HEK293T (cell line): ENCODE data around the gene TMTC2.

Experiments used
- CTCF ChIA-PET: fragments of 350-600 bp; formaldehyde crosslinking; extraction: SDS; loops from one replicate; lab custom pipeline; 2021; ENCODE audit warnings: antibody characterized with exemption, inconsistent platforms; lab: Yijun Ruan, JAX
- POLR2A ChIA-PET: fragments of 350-600 bp; formaldehyde crosslinking; extraction: SDS; loops from one replicate; lab custom pipeline; 2020; ENCODE audit warnings: antibody characterized with exemption, inconsistent platforms; lab: Yijun Ruan, JAX
- DNase-seq: peaks from one replicate; pipeline ENCODE4 v3.0.0; 2012; ENCODE audit warnings: mixed read lengths; ENCODE audit errors: extremely low spot score
- ARNT ChIP-seq: fragments of 450-650 bp; IDR thresholded peaks from 2 replicates; pipeline ENCODE4 v1.6.1; 2017; ENCODE audit warnings: mild to moderate bottlenecking
- BHLHE40 ChIP-seq: fragments of 450-650 bp; IDR thresholded peaks from 2 replicates; pipeline ENCODE4 v1.6.1; 2016; ENCODE audit warnings: mild to moderate bottlenecking, moderate library complexity, borderline replicate concordance
- CTBP1 ChIP-seq: fragments of 450-650 bp; IDR thresholded peaks from 2 replicates; pipeline ENCODE4 v1.6.1; 2016; ENCODE audit warnings: borderline replicate concordance
- ELF4 ChIP-seq: fragments of 450-650 bp; IDR thresholded peaks from 2 replicates; pipeline ENCODE4 v1.6.1; 2017; ENCODE audit warnings: antibody characterized with exemption
- FOXA1 ChIP-seq: fragments of 450-650 bp; IDR thresholded peaks from 2 replicates; pipeline ENCODE4 v1.6.1; 2016; ENCODE audit warnings: mild to moderate bottlenecking
- FOXK2 ChIP-seq: fragments of 450-650 bp; IDR thresholded peaks from 2 replicates; pipeline ENCODE4 v1.6.1; 2016; ENCODE audit warnings: mild to moderate bottlenecking
- FOXM1 ChIP-seq: fragments of 450-650 bp; IDR thresholded peaks from 2 replicates; pipeline ENCODE4 v1.6.1; 2017; ENCODE audit warnings: mild to moderate bottlenecking, borderline replicate concordance
- HDGF ChIP-seq: fragments of 450-650 bp; IDR thresholded peaks from 2 replicates; pipeline ENCODE4 v1.6.1; 2017; ENCODE audit warnings: antibody characterized with exemption, borderline replicate concordance
- L3MBTL2 ChIP-seq: fragments of 450-650 bp; conservative IDR thresholded peaks from 2 replicates; pipeline ENCODE4 v1.6.1; 2016; ENCODE audit warnings: mild to moderate bottlenecking
- LEF1 ChIP-seq: fragments of 450-650 bp; IDR thresholded peaks from 2 replicates; pipeline ENCODE4 v1.6.1; 2017; ENCODE audit warnings: mild to moderate bottlenecking, borderline replicate concordance
- NFRKB ChIP-seq: fragments of 450-650 bp; IDR thresholded peaks from 2 replicates; pipeline ENCODE4 v1.6.1; 2016; ENCODE audit warnings: mild to moderate bottlenecking, moderate library complexity
- SP1 ChIP-seq: fragments of 450-650 bp; IDR thresholded peaks from 2 replicates; pipeline ENCODE4 v1.6.1; 2017
- SUZ12 ChIP-seq: fragments of 450-650 bp; IDR thresholded peaks from 2 replicates; pipeline ENCODE4 v1.6.1; 2016; ENCODE audit warnings: mild to moderate bottlenecking
- TARDBP ChIP-seq: fragments of 450-650 bp; IDR thresholded peaks from 2 replicates; pipeline ENCODE4 v1.6.1; 2016
- ZNF384 ChIP-seq: fragments of 450-650 bp; IDR thresholded peaks from 2 replicates; pipeline ENCODE4 v1.6.1; 2016
- TF ChIP-seq, protein P1 (sequence below): fragments of 450-650 bp; IDR thresholded peaks from 2 replicates; pipeline ENCODE4 v1.6.1; 2016

The TMTC2 gene

GRCh38 chr12:82694276-82694675 is 7.6 kb downstream of the TMTC2 start:
- no peak for TF ChIP-seq FOXA1
- TF ChIP-seq TARDBP: no peak
- TF ChIP-seq BHLHE40: no peak
- TF ChIP-seq ARNT: no peak
- TF ChIP-seq L3MBTL2: no peak
- no peak for TF ChIP-seq NFRKB
- TF ChIP-seq, protein P1, sequence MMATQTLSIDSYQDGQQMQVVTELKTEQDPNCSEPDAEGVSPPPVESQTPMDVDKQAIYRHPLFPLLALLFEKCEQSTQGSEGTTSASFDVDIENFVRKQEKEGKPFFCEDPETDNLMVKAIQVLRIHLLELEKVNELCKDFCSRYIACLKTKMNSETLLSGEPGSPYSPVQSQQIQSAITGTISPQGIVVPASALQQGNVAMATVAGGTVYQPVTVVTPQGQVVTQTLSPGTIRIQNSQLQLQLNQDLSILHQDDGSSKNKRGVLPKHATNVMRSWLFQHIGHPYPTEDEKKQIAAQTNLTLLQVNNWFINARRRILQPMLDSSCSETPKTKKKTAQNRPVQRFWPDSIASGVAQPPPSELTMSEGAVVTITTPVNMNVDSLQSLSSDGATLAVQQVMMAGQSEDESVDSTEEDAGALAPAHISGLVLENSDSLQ: no peak
- TF ChIP-seq SP1: no peak
- no peak for TF ChIP-seq LEF1
- ChIA-PET POLR2A (no interaction called here), CTCF (no interaction called here)
- no peak for DNase-seq

- ChIA-PET CTCF (no interaction called here), POLR2A (no interaction called here)
- DNase-seq: no peak
- no peak for TF ChIP-seq SP1
- no peak for TF ChIP-seq FOXK2
- no peak for TF ChIP-seq SUZ12
- TF ChIP-seq NFRKB: no peak
- no peak for TF ChIP-seq FOXM1
- TF ChIP-seq BHLHE40: no peak
- TF ChIP-seq L3MBTL2: no peak
- no peak for TF ChIP-seq HDGF
Measured at GRCh38 chr12:82694970-82695369, 8.3 kb downstream of the TMTC2 start.

GRCh38 chr12:82695531-82695930 is 8.8 kb downstream of the TMTC2 start:
- no peak for DNase-seq
- TF ChIP-seq FOXA1 (no peak), CTBP1 (no peak), ARNT (no peak), HDGF (no peak), TARDBP (no peak), BHLHE40 (no peak), SP1 (no peak), NFRKB (no peak), FOXM1 (no peak), ELF4 (no peak), L3MBTL2 (no peak)
- TF ChIP-seq, protein P1: no peak
- POLR2A ChIA-PET: no interaction called here
- CTCF ChIA-PET: interaction anchor here (1.3 kb wide), 1 partner anchor 10 kb away, joined by 4 read pairs; no protein-coding TSS in a partner anchor

DNA sequence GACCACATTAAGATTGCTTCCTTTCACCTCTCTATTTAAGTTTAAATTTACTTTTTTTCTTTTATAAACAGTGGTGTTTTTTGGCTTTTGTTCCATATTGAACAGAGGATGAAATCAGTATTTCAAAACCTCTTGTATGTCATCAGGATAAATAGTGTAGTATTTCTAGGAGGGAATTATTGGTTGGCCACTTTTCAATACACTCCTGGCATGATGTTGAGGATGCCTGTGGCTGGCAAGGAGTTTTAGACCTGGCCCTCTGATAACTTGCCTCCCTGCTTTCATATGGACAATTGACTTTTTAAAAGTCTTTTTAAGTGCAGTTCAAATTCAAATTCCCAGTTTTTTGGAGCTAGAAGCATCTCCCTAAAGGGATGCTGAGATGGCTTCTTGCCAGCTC is 9.8 kb downstream of the TMTC2 start:
- POLR2A ChIA-PET: no interaction called here
- CTCF ChIA-PET: interaction anchor here (1.3 kb wide), 1 partner anchor 11 kb away, joined by 4 read pairs; no protein-coding TSS in a partner anchor
- no peak for TF ChIP-seq NFRKB
- TF ChIP-seq HDGF: no peak
- TF ChIP-seq ZNF384: no peak
- TF ChIP-seq FOXK2: no peak
- TF ChIP-seq FOXM1: no peak
- DNase-seq: no peak

GRCh38 chr12:82698708-82699564 is 12.2 kb downstream of the TMTC2 start:
- ChIA-PET POLR2A (no interaction called here), CTCF (interaction anchor here (0.7 kb wide), 1 partner anchor 144 kb away, joined by 5 read pairs; no protein-coding TSS in a partner anchor)
- TF ChIP-seq ARNT: no peak
- DNase-seq: no peak

- TF ChIP-seq NFRKB (no peak), TARDBP (no peak), ELF4 (no peak), BHLHE40 (no peak), ZNF384 (no peak), HDGF (no peak), FOXA1 (no peak), FOXM1 (no peak), SP1 (no peak), ARNT (no peak), CTBP1 (no peak), FOXK2 (no peak), SUZ12 (no peak), LEF1 (no peak)
- TF ChIP-seq, protein P1: no peak
- POLR2A ChIA-PET: no interaction called here
- DNase-seq: no peak
- CTCF ChIA-PET: no interaction called here
Measured at GRCh38 chr12:82705774-82706173, 19.1 kb downstream of the TMTC2 start.
